ENCODE data around the gene SIMC1.

SIMC1 gene

DNA sequence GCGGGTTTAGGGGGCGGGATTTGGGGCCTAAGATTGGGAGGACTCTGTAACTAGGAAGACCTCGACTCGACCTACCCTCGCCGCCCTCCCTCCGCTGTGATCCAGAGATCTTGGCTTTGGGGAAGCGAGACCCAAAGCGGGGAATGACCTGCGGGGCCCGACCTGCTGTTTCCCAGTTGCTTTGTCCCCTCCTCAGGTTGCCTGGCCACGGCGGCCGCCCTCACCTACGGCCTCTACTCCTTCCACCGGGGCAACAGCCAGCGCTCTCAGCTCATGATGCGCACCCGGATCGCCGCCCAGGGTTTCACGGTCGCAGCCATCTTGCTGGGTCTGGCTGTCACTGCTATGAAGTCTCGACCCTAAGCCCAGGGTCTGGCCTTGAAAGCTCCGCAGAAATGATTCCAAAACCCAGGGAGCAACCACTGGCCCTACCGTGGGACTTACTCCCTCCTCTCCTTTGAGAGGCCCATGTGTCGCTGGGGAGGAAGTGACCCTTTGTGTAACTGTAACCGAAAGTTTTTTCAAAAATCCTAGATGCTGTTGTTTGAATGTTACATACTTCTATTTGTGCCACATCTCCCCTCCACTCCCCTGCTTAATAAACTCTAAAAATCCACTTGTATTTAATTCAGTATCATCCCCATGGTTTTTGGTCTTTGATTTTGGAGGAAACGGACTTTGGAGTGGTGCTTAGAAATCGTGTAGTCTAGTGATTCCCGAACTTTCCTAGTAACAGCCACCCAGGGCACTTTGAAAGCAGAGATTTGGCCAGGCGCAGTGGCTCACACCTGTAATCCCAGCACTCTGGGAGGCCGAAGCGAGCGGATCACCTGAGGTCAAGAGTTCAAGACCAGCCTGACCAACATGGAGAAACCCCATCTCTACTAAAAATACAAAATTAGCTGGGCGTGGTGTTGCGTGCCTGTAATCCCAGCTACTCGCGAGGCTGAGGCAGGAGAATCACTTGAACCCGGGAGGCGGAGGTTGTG, 151.2 kb downstream of the SIMC1 start:
- DNase-seq, result no peak

DNA sequence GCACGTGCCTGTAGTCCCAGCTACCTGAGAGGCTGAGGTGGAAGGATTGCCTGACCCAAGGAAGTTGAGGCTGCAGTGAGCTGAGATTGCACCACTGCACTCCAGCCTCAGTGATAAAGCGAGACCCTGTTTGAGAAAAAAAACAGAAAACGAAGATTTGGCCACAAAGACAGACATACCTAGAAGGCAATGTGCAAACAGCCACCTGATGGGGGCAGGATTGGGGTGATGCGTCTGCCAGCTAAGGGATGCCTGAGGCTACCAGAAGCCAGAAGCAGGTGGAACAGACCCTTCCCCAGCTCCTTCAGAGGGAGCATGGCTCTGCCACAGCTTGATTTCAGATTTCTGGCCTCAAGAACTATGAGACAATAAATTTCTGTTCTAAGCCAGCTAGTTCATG, 153.3 kb downstream of the SIMC1 start:
- no peak for DNase-seq

DNA sequence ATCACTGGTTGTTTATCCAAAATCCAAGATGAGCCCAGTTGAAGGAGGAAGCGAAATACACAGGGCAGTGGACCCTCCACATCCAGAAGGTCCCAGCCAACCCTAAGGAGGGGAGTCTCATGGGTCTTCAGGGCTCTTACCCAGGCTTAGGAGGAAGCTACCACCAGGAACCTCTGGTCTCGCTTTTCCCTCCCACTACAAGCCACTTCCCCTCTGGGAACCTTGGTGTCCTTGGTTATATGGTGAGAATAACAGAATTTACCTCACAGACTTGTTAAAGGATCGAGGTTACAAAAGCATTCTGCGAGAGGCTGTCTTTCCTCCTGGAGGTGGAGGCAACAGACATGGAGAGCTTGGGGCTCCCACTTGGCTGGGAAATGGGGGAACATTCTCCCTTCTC, 153.8 kb downstream of the SIMC1 start:
- DNase-seq, result no peak

DNA sequence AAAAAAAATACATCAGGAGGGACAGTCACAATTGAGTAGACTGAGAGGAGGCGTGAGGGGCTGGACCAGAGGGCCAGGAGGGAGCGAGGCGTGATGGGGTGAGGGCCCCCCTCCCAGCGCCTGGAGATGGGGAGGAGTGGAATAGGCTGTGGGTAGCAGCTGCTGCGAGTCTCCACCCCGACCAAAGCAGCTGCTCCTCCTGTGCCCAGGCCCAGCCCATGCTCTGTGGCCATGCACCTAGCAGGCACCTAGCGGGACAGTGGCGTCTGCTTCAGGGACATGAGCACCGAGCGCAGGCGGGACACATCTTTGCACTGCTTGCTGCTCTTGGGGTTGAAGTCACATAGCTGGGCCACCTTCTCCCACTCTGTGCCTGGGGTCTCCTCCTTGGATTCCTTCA, 154.3 kb downstream of the SIMC1 start:
- no peak for DNase-seq

DNA sequence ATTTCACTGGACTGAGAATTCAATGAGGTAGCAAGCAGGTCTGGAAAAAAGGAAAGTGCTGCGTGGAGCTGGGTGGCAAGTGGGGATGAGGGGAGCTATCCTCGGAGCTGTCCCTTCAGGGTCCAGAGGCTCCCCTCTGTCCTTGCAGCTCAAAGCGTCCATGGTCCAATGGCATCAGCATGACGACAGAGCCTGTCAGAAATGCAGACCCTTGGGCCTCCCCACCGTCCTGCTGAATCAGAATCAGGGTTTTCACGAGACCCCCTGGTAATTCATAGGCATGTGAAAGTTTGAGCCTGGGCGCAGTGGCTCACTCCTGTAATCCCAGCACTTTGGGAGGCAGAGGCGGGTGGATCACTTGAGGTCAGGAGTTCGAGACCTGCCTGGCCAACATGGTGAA, 155.9 kb downstream of the SIMC1 start:
- DNase-seq, result no peak

DNA sequence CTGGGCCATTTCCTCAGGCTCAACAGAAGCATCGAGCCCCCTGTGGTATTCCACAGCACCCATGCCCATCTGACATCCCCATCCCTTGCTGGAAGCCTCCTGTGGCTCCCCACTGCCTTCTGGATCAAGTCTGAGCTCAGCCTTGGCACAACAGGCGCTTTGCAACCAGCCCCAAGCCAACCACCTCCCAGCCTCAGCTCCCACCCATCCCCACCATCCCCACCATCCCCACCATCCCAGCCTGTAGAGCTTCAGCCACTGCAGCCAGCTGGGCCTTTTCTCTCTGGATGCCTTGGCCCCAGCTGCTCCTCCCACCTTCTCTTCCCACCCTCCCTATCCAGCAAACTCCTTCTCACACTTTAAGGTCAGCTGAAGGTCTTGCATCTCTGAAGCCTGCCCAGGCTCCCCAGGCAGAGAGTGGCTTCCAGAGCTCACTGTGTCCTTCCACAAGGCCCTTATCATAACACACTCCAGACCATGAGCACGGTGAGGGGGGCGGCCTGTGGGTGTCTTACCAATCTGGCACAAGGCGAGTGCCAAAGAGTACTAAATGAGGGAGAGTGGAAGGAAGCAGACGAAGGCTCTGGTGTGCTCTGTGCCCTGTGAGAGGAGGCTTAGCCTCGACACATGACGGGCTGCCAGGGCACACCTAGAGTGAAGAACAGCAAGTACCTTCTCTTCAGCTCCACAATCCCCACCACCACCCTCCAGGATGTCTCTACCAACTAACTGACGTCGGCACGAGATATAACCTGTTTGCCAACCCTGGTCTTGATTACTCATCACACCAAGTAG, 156.9 kb downstream of the SIMC1 start:
- no peak for DNase-seq
